ENCODE measurements around the gene HSPA14. TPM values are rescaled to one million over a fixed set of nuclear protein-coding genes. Genes with fewer than 3 reads are reported as not detected.

Gene HSPA14
- total RNA-seq, 6 experiments from 2014 or later = 10.7 to 13.7 (median 13.3) TPM

DNA sequence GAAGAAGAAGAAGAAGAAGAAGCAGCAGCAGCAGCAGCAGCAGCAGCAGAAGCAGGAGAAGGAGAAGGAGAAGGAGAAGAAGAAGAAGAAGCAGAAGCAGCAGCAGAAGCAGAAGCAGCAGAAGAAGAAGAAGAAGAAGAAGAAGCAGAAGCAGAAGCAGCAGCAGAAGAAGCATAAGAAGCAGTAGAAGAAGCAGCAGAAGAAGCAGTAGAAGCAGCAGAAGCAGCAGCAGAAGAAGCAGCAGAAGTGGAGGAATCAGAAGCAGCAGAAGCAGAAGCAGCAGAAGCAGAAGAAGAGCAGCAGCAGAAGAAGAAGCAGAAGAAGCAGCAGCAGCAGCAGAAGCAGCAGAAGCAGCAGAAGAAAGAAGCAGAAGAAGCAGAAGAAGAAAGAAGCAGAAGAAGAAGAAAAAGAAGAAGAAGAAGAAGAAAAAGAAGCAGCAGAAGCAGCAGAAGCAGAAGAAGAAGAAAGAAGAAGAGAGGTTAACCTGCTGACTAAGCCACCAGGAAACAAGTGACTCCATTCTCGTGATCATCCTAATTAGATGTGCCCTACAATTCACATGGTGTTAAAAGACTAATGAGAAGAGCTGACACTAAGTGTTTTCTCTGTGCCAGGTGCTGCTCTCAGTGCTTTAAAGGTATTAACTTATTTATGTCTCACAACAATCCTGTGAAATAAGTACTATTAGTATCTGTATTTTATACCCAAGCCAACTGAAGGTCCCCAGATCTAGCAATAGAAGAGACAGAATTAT lies 11.9 kb upstream of the HSPA14 start:
- H3K9me3 Mint-ChIP-seq = no peaks in the 10 kb centered on the region
- TF ChIP-seq, protein P1, sequence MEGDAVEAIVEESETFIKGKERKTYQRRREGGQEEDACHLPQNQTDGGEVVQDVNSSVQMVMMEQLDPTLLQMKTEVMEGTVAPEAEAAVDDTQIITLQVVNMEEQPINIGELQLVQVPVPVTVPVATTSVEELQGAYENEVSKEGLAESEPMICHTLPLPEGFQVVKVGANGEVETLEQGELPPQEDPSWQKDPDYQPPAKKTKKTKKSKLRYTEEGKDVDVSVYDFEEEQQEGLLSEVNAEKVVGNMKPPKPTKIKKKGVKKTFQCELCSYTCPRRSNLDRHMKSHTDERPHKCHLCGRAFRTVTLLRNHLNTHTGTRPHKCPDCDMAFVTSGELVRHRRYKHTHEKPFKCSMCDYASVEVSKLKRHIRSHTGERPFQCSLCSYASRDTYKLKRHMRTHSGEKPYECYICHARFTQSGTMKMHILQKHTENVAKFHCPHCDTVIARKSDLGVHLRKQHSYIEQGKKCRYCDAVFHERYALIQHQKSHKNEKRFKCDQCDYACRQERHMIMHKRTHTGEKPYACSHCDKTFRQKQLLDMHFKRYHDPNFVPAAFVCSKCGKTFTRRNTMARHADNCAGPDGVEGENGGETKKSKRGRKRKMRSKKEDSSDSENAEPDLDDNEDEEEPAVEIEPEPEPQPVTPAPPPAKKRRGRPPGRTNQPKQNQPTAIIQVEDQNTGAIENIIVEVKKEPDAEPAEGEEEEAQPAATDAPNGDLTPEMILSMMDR (IDR thresholded peaks at IDR 0.05) = no peak
- DNase-seq = no peak
- peaks cover 8% of the 10 kb centered on the region for H3K4me1 Mint-ChIP-seq (ENCODE audit: low read depth)
- no peak overlapping the region for H3K27ac Mint-ChIP-seq
- no peak overlapping the region for H3K4me3 Mint-ChIP-seq
- H3K27me3 Mint-ChIP-seq (ENCODE audit: insufficient read depth) = peaks cover 13% of the 10 kb centered on the region
- no peaks in the 10 kb centered on the region for H3K36me3 Mint-ChIP-seq (ENCODE audit: low read depth)

DNA sequence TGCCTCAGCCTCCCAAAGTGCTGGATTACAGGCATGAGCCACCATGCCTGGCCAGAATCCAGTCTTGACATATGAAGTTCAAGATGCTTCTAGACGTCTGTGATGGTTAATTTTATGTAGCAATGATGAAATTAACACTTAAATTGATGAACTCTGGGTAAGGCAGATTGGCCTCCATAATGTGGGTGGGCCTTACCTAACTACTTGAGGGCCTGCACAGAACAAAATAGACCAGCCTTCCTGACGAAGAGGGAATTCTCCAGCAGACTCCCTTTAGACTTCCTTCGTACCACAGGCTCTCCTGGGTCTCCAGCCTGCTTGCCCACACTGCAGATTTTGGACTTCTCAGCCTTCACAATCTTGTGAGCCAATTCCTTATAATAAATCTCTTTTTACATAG lies 5.0 kb upstream of the HSPA14 start:
- Mint-ChIP-seq H3K4me3 (no peak overlapping the region), H3K36me3 (ENCODE audit: low read depth) (no peaks in the 10 kb centered on the region), H3K27me3 (ENCODE audit: insufficient read depth) (no peaks in the 10 kb centered on the region), H3K9me3 (no peaks in the 10 kb centered on the region), H3K27ac (no peak overlapping the region), H3K4me1 (ENCODE audit: low read depth) (peaks cover 7% of the 10 kb centered on the region)
- TF ChIP-seq, protein P1 (IDR thresholded peaks at IDR 0.05) = no peak
- DNase-seq = no peak

DNA sequence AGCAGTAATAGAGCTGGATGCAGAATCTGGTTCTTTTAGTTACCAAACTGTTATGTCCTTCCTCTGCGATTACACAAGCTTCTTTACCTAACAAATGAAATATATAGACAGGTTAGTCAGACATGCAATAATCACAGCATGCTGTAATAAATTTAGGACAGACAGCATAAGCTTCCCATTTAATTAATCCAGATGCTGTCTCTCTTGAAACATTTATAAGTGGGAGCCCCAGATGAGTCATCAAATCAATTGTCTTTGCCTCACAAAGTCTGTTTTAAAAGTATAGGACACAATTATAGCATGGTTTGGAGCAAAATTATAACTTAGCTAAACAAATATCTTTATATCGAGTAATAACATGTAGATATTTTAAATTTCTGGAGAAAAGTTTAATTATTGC lies 1.9 kb upstream of the HSPA14 start:
- no peak for DNase-seq
- peaks cover 5% of the 10 kb centered on the region for H3K36me3 Mint-ChIP-seq (ENCODE audit: low read depth)
- no peaks in the 10 kb centered on the region for H3K27me3 Mint-ChIP-seq (ENCODE audit: insufficient read depth)

DNA sequence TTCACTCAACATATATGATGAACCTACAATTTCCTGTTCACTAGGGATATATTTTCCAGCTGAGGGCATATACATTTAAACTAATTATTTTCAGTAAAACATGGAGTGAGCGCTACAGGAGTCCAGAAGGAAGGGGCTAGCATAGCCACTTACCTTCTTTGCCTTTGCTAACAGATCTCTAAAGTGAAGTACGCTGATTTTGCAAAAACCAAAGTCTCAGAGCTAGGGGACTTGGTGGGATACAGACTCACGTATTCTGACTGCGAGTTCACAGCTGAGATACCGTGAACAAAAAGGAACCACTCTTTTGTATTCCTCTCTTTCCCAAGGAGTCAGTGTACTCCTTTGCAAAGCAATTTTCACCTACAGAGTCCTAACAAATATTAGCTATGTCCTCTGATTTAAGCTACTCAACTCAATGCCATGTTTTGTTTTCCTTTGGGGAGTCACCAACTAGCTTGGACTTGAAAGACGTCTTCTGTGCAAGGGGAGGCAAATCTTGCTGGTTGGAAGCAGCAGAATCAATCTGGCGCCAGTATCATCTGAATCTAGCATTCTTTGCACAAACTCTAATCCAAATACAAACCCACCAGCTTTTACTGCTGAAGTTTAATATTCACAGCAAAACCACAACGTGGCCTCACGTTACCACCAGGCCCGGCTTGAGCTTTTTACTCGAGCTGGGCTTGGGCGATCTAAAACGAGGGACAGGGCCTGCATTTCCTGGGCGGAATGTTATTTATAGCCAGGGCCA lies 926 bp upstream of the HSPA14 start:
- no peaks in the 10 kb centered on the region for H3K27me3 Mint-ChIP-seq (ENCODE audit: insufficient read depth)
- peaks cover 12% of the 10 kb centered on the region for H3K36me3 Mint-ChIP-seq (ENCODE audit: low read depth)
- TF ChIP-seq, protein P1 (IDR thresholded peaks at IDR 0.05) = no peak
- peak overlapping the region; percentile 91 for H3K4me3 Mint-ChIP-seq
- no peak for DNase-seq
- peaks cover 20% of the 10 kb centered on the region for H3K4me1 Mint-ChIP-seq (ENCODE audit: low read depth)
- no peaks in the 10 kb centered on the region for H3K9me3 Mint-ChIP-seq
- peak overlapping the region; percentile 90 for H3K27ac Mint-ChIP-seq

More for the DNA sequence above, 1.9 kb upstream of the HSPA14 start:
- Mint-ChIP-seq H3K4me3 (no peak overlapping the region), H3K9me3 (no peaks in the 10 kb centered on the region), H3K27ac (no peak overlapping the region), H3K4me1 (ENCODE audit: low read depth) (peaks cover 20% of the 10 kb centered on the region)
- TF ChIP-seq, protein P1 (IDR thresholded peaks at IDR 0.05) = no peak

DNA sequence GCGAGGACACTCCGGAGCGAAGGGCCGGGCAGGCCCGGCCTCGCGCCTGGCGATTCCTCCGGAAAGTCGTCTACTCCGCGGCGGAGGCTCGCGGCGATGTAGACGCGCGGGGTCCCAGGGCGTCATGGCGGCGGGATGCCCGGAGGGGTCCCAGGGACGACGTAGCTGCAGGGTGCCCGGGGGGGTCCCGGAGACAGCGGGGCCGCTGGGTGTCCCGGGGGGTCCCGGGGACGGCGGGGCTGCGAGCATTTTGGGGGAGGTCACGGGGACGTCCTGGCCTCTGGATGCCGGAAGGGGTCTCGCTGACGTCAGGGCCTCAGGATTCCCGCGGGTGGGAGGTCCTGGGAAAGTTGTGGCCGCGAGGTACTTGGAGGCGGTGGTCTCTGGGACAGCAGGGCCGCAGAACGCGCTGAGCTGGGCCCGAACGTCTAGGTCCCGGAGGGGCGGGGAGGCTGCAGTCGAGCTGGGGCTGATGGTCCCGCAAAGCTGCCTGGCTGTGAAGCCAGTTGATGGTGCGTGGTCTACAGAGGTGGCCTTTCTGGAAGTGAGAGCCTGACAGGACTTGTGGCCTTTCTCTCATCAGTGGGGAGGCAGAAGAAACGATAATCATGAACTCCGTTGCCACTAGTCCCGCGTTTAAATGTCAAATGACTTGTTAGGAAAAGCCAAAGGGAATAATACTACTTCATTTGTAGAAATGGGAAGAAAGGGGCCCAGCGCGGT lies 637 bp downstream of the HSPA14 start:
- peaks cover 20% of the 10 kb centered on the region for H3K4me1 Mint-ChIP-seq (ENCODE audit: low read depth)
- H3K4me3 Mint-ChIP-seq = peak overlapping the region; percentile 91
- H3K27ac Mint-ChIP-seq = peak overlapping the region; percentile 90
- no peaks in the 10 kb centered on the region for H3K27me3 Mint-ChIP-seq (ENCODE audit: insufficient read depth)
- TF ChIP-seq, protein P1 (IDR thresholded peaks at IDR 0.05) = no peak
- DNase-seq = no peak
- peaks cover 15% of the 10 kb centered on the region for H3K36me3 Mint-ChIP-seq (ENCODE audit: low read depth)
- no peaks in the 10 kb centered on the region for H3K9me3 Mint-ChIP-seq
